B cell (primary cell): ENCODE data around the gene CPNE4. TPM values are rescaled to one million over a fixed set of nuclear protein-coding genes. Genes with fewer than 3 reads are reported as not detected.

Experiments
- ATAC-seq: fragments of 200-7000 bp; cut with Tn5 transposase; one replicate; pipeline ENCODE4 v1.10.0; 2021; ENCODE audit warnings: low read depth, mild to moderate bottlenecking, moderate number of reproducible peaks, moderate library complexity
- CTCF ChIA-PET: fragments of 350-600 bp; sonication (Branson Sonifier 250); formaldehyde crosslinking; loops from one replicate; lab custom pipeline; 2021; ENCODE audit warnings: antibody characterized with exemption, inconsistent platforms; lab: Charles Lee
- POLR2A ChIA-PET: fragments of 350-600 bp; sonication (Branson Sonifier 250); formaldehyde crosslinking; loops from one replicate; lab custom pipeline; 2021; ENCODE audit warnings: antibody characterized with exemption; lab: Charles Lee
- DNase-seq: peaks from one replicate; pipeline ENCODE4 v3.0.0; 2013
- H2AFZ ChIP-seq: 2 replicates; pipeline ENCODE4 v1.6.1; 2012; ENCODE audit warnings: mild to moderate bottlenecking, low read depth, low read length; ENCODE audit not compliant: insufficient read depth, poor library complexity, severe bottlenecking
- H3K27ac ChIP-seq, 2 donors: 1 replicate in 1 of 2; 2 replicates in 1 of 2; pipeline ENCODE4 v1.5.1; 2012 to 2013; ENCODE audit warnings: low read length in 2 of 2, mild to moderate bottlenecking in 2 of 2, moderate library complexity in 1 of 2
- H3K27me3 ChIP-seq, 4 experiments: fragments of 200-600 bp in 1 of 4; sonication (generic) in 1 of 4; replicated peaks in 1 of 4; 1 replicate in 2 of 4; 2 replicates in 2 of 4; pipeline versions ENCODE4 v1.6.1 to v1.7.0; 2013 to 2016; ENCODE audit warnings: low read length in 3 of 4, mild to moderate bottlenecking in 2 of 4, mixed read lengths in 1 of 4, moderate library complexity in 1 of 4; ENCODE audit not compliant: insufficient read depth in 4 of 4, control insufficient read depth in 3 of 4; ENCODE audit errors: control extremely low read depth in 1 of 4
- H3K36me3 ChIP-seq, 2 experiments: replicated peaks in 1 of 2; 1 replicate in 1 of 2; 2 replicates in 1 of 2; pipeline versions ENCODE4 v1.6.1 to v1.7.1; 2013; ENCODE audit warnings: low read length in 1 of 2; ENCODE audit not compliant: insufficient read depth in 2 of 2, control insufficient read depth in 1 of 2; ENCODE audit errors: control extremely low read depth in 1 of 2, extremely low read depth in 1 of 2
- H3K4me1 ChIP-seq, 2 donors: fragments of 200-600 bp in 1 of 2; sonication (generic) in 1 of 2; 1 replicate in 1 of 2; 2 replicates in 1 of 2; pipeline versions ENCODE4 v1.5.1 to v1.6.1; 2013 to 2017; ENCODE audit warnings: low read length in 2 of 2; ENCODE audit not compliant: control insufficient read depth in 2 of 2, insufficient read depth in 2 of 2
- H3K4me2 ChIP-seq: replicated peaks from 2 replicates; pipeline ENCODE3; 2012; ENCODE audit warnings: mild to moderate bottlenecking, low read depth, low read length; ENCODE audit not compliant: poor library complexity, severe bottlenecking
- H3K4me3 ChIP-seq, 5 experiments: fragments of 200-600 bp in 1 of 5; sonication (generic) in 1 of 5; 1 replicate in 3 of 5; 2 replicates in 2 of 5; pipeline versions ENCODE4 v1.5.1 to v1.7.0; 2011 to 2016; ENCODE audit warnings: low read length in 4 of 5, mild to moderate bottlenecking in 4 of 5, low read depth in 2 of 5, control low read depth in 1 of 5, moderate library complexity in 1 of 5; ENCODE audit not compliant: insufficient read depth in 1 of 5; ENCODE audit errors: control extremely low read depth in 1 of 5, extremely low read depth in 1 of 5
- H3K79me2 ChIP-seq: fragments of 200-600 bp; sonication (generic); one replicate; pipeline ENCODE4 v1.6.0; 2016; ENCODE audit warnings: low read length; ENCODE audit not compliant: control insufficient read depth, insufficient read depth
- H3K9ac ChIP-seq: fragments of 200-600 bp; sonication (generic); 2 replicates; pipeline ENCODE4 v1.6.1; 2017; ENCODE audit warnings: mild to moderate bottlenecking, low read length, moderate library complexity
- H3K9me3 ChIP-seq, 3 donors: one replicate each; pipeline versions ENCODE4 v1.6.1 to v1.7.1; 2013; ENCODE audit warnings: low read length in 2 of 3; ENCODE audit not compliant: control insufficient read depth in 2 of 3, insufficient read depth in 1 of 3; ENCODE audit errors: control extremely low read depth in 1 of 3
- H4K20me1 ChIP-seq: 2 replicates; pipeline ENCODE4 v1.6.0; 2012; ENCODE audit warnings: mild to moderate bottlenecking, low read length; ENCODE audit not compliant: insufficient read depth, control insufficient read depth, poor library complexity, severe bottlenecking
- H3K27ac Mint-ChIP-seq: one replicate; pipeline ENCODE4 v1.8.0; 2021; ENCODE audit warnings: mixed read lengths
- H3K27me3 Mint-ChIP-seq: one replicate; pipeline ENCODE4 v1.8.0; 2021; ENCODE audit warnings: mixed read lengths
- H3K4me1 Mint-ChIP-seq: one replicate; pipeline ENCODE4 v1.8.0; 2021; ENCODE audit warnings: mixed read lengths
- H3K4me3 Mint-ChIP-seq: one replicate; pipeline ENCODE4 v1.8.0; 2021; ENCODE audit warnings: mixed read lengths
- H3K9me3 Mint-ChIP-seq: one replicate; pipeline ENCODE4 v1.8.0; 2022; ENCODE audit warnings: mixed read lengths; ENCODE audit not compliant: insufficient read depth
- EZH2 ChIP-seq: IDR thresholded peaks from 2 replicates; pipeline ENCODE4 v1.6.1; 2012; ENCODE audit warnings: borderline replicate concordance, low read depth, mild to moderate bottlenecking, moderate library complexity, low read length; ENCODE audit not compliant: insufficient read depth, poor library complexity, severe bottlenecking
- WGBS: methylation state at CpG from one replicate; pipeline ENCODE4 v1.1.5; 2013; ENCODE audit warnings: missing lambda C conversion rate; ENCODE audit not compliant: insufficient coverage; 5-methylcytosine and 5-hydroxymethylcytosine counted together
- intact Hi-C: fragments of 100-400 bp; cut with micrococcal nuclease; formaldehyde crosslinking; loops from one replicate; pipeline ENCODE4 v1.10.0; 2022
- polyA plus RNA-seq: library from polyadenylated mRNA; depleted of rRNA; stranded (reverse); fragments of >200 nt; gene quantifications from 2 replicates; pipeline ENCODE4 v1.2.3, GENCODE V29; 2012
- total RNA-seq, 2 donors: library from RNA; stranded (reverse); fragments of 120-200 nt in 1 of 2; gene quantifications; 1 replicate in 1 of 2; 2 replicates in 1 of 2; pipeline versions ENCODE4 v1.2.3 to v1.2.4, GENCODE V29; 2013 to 2022
- TF ChIP-seq, protein P1 (sequence below): fragments of 200-600 bp; IDR thresholded peaks from one replicate; pipeline ENCODE4 v1.8.0; 2022; ENCODE audit warnings: antibody characterized with exemption, mild to moderate bottlenecking

Gene CPNE4
- total and polyA plus RNA-seq, 2 donors (not counting 1 experiment from before 2014, with no cell fraction given): not detected

DNA sequence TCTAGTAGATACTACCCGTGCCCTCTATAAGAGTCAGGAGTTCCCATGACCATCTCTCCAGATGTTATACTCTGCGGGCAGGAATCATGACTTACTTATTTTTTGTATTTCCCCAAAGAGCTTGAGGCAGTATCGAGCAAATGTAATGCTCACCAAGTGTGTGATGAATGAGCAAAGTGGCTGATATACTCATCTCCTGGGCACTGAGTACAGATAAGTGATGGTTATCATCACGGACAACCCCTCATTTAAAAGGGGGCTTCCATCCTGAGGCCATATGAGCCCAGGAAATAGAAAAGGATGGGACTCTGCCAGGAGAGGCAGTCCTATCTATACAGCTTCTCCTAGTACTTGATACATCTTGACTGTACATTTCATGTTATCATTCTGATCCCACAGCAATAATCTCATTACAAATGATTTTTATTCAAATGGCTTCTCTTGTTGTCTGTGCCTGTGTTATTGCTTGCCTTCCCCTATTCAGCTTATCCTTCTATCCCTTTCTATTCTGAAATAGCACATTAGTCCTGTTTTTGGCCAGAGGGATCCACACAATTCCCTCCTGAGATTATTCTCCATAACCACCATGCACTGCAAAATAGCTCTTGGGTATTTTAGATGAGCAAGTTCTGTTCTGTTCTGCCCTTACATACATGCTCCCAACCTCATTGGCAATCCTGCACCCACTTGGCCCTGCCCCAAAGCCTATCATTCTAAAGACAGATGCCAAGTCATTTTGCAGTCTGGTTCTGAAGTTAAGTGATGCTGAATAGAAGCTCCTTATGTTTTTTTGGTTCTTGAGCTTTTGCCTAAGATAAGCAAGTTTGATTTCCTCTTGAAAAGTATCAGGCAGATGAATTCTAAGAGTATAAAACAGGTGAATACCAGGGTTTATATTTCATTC, 484.0 kb downstream of the CPNE4 start:
- Histone ChIP-seq H4K20me1 (no peaks in the 10 kb centered on the region), H3K79me2 (no peaks in the 10 kb centered on the region), H3K4me1 (no peaks in the 10 kb centered on the region), H3K9me3 (no peaks in the 10 kb centered on the region), H3K4me2 (no peak overlapping the region), H3K27ac (no peak overlapping the region), H3K4me3 (no peak overlapping the region), H3K9ac (no peak overlapping the region), H2AFZ (no peak overlapping the region), H3K27me3 (peaks cover 0 to 3% (median 0%) of the 10 kb centered on the region in 4 experiments), H3K36me3 (no peaks in the 10 kb centered on the region)
- intact Hi-C loops: no loop called here
- CTCF ChIA-PET: interaction anchor here (1.1 kb wide), 1 partner anchor 12 kb away, joined by 3 read pairs; no protein-coding TSS in a partner anchor
- no peaks in the 10 kb centered on the region for H3K9me3 Mint-ChIP-seq
- ATAC-seq (no peak), DNase-seq (no peak)
- no peak for TF ChIP-seq EZH2
- TF ChIP-seq, protein P1, sequence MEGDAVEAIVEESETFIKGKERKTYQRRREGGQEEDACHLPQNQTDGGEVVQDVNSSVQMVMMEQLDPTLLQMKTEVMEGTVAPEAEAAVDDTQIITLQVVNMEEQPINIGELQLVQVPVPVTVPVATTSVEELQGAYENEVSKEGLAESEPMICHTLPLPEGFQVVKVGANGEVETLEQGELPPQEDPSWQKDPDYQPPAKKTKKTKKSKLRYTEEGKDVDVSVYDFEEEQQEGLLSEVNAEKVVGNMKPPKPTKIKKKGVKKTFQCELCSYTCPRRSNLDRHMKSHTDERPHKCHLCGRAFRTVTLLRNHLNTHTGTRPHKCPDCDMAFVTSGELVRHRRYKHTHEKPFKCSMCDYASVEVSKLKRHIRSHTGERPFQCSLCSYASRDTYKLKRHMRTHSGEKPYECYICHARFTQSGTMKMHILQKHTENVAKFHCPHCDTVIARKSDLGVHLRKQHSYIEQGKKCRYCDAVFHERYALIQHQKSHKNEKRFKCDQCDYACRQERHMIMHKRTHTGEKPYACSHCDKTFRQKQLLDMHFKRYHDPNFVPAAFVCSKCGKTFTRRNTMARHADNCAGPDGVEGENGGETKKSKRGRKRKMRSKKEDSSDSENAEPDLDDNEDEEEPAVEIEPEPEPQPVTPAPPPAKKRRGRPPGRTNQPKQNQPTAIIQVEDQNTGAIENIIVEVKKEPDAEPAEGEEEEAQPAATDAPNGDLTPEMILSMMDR: no peak
- H3K27ac Mint-ChIP-seq: no peak overlapping the region
- no peaks in the 10 kb centered on the region for H3K4me1 Mint-ChIP-seq
- POLR2A ChIA-PET: no interaction called here
- 100% methylated on average over 2 of the region's 4 CpGs for WGBS
- H3K4me3 Mint-ChIP-seq: no peak overlapping the region
- H3K27me3 Mint-ChIP-seq: peaks cover 29% of the 10 kb centered on the region

DNA sequence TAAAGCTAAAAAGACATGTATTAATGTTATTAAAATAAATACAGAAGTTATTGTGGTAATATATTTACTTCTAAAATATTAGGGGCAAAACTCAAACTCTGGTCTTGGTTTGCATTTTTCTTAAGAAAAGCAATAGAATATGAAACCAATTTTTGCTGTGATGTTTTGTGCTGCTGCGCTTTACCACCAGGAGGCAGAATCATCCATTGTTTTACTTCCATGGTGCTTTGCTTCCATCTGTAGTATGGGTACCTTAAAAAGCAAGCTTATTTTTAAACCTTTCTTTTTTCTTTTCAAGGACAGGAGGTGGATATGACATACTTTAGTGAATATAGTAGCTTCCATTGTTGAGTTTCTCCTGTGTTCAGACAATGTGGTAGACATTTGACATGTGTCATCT, 485.5 kb downstream of the CPNE4 start:
- no peaks in the 10 kb centered on the region for H3K79me2 ChIP-seq
- no peaks in the 10 kb centered on the region for H3K9me3 ChIP-seq
- H3K36me3 ChIP-seq: no peaks in the 10 kb centered on the region
- no peaks in the 10 kb centered on the region for H3K9me3 Mint-ChIP-seq
- no CpG with 5 or more reads among the region's 1 CpG for WGBS
- no peak overlapping the region for H2AFZ ChIP-seq
- H3K9ac ChIP-seq: no peak overlapping the region
- H3K27me3 ChIP-seq: peaks cover 0 to 3% (median 0%) of the 10 kb centered on the region in 4 experiments
- no peaks in the 10 kb centered on the region for H3K4me1 Mint-ChIP-seq
- H3K4me3 Mint-ChIP-seq: no peak overlapping the region
- H3K4me1 ChIP-seq: no peaks in the 10 kb centered on the region
- CTCF ChIA-PET: interaction anchor here (1.1 kb wide), 1 partner anchor 11 kb away, joined by 3 read pairs; no protein-coding TSS in a partner anchor
- no peak overlapping the region for H3K4me3 ChIP-seq
- intact Hi-C loops: no loop called here
- DNase-seq: no peak
- POLR2A ChIA-PET: no interaction called here
- H3K27ac ChIP-seq: no peak overlapping the region
- H4K20me1 ChIP-seq: no peaks in the 10 kb centered on the region
- peaks cover 32% of the 10 kb centered on the region for H3K27me3 Mint-ChIP-seq
- no peak for ATAC-seq
- no peak overlapping the region for H3K4me2 ChIP-seq
- H3K27ac Mint-ChIP-seq: no peak overlapping the region
- TF ChIP-seq, protein P1: peak; percentile 28
- TF ChIP-seq EZH2: no peak
